IPS DF 6.9 (cell line): ENCODE data around the gene JPH3.
"Not testable (repeated sequence)": the region's sequence is repeated elsewhere in the genome, so short reads cannot be mapped to it uniquely, and the experiment has no call there.

Experiments
- DNase-seq: peaks from one replicate; pipeline ENCODE4 v3.0.0-alpha.2; 2013; ENCODE audit warnings: low read depth, low spot score
- H3K27ac ChIP-seq: one replicate; pipeline ENCODE4 v1.5.1; 2013; ENCODE audit warnings: low read length, control low read depth
- H3K27me3 ChIP-seq: 2 replicates; pipeline ENCODE4 v1.6.1; 2013; ENCODE audit warnings: mild to moderate bottlenecking, low read length; ENCODE audit not compliant: control insufficient read depth, insufficient read depth
- H3K36me3 ChIP-seq: 2 replicates; pipeline ENCODE4 v1.6.1; 2013; ENCODE audit warnings: low read length; ENCODE audit not compliant: control insufficient read depth, insufficient read depth
- H3K4me1 ChIP-seq: 2 replicates; pipeline ENCODE4 v1.6.1; 2013; ENCODE audit warnings: low read length; ENCODE audit not compliant: control insufficient read depth, insufficient read depth
- H3K4me3 ChIP-seq: 2 replicates; pipeline ENCODE4 v1.5.1; 2013; ENCODE audit warnings: mild to moderate bottlenecking, low read length
- H3K9me3 ChIP-seq: 2 replicates; pipeline ENCODE4 v1.6.1; 2013; ENCODE audit warnings: low read length, inconsistent platforms; ENCODE audit not compliant: control insufficient read depth, insufficient read depth
- WGBS: extraction: QIAGEN DNeasy Blood & Tissue Kit; methylation state at CpG from one replicate; pipeline ENCODE4 v1.1.7; 2013; ENCODE audit warnings: mixed read lengths, missing lambda C conversion rate; ENCODE audit not compliant: insufficient read length, insufficient coverage; 5-methylcytosine and 5-hydroxymethylcytosine counted together

Gene JPH3

GRCh38 chr16:87723226-87723623, 120.9 kb downstream of the JPH3 start:
- WGBS, result 100% methylated on average over 1 of the region's 12 CpGs
- Histone ChIP-seq H3K4me3 (no peak overlapping the region), H3K36me3 (peaks cover 14% of the 10 kb centered on the region), H3K27ac (no peak overlapping the region), H3K9me3 (no peaks in the 10 kb centered on the region), H3K4me1 (no peaks in the 10 kb centered on the region; the same call in 1 of the 2 replicates), H3K27me3 (no peaks in the 10 kb centered on the region)
- DNase-seq, result no peak

- no peak overlapping the region for H3K27ac ChIP-seq
- no peaks in the 10 kb centered on the region for H3K9me3 ChIP-seq
- WGBS, result no CpG with 5 or more reads among the region's 19 CpGs
- DNase-seq, result no peak
- peaks cover 18% of the 10 kb centered on the region for H3K36me3 ChIP-seq
- H3K4me3 ChIP-seq, result no peak overlapping the region
- no peaks in the 10 kb centered on the region for H3K27me3 ChIP-seq
- H3K4me1 ChIP-seq, result no peaks in the 10 kb centered on the region; the same call in 1 of the 2 replicates
These were observed 122.4 kb downstream of the JPH3 start for GRCh38 chr16:87724490-87725291.

- no peak for DNase-seq
- H3K9me3 ChIP-seq, result no peaks in the 10 kb centered on the region
- H3K4me1 ChIP-seq, result no peaks in the 10 kb centered on the region; the same call in 1 of the 2 replicates
- H3K36me3 ChIP-seq, result peaks cover 15% of the 10 kb centered on the region
- H3K27me3 ChIP-seq, result no peaks in the 10 kb centered on the region
- H3K4me3 ChIP-seq, result no peak overlapping the region
- WGBS, result no CpG with 5 or more reads among the region's 28 CpGs
- no peak overlapping the region for H3K27ac ChIP-seq
These were observed 123.4 kb downstream of the JPH3 start for GRCh38 chr16:87725596-87726235.

GRCh38 chr16:87726577-87726976, 124.3 kb downstream of the JPH3 start:
- H3K36me3 ChIP-seq, result peaks cover 13% of the 10 kb centered on the region
- not testable (repeated sequence) for H3K27me3 ChIP-seq, H3K27ac ChIP-seq, H3K9me3 ChIP-seq, H3K4me1 ChIP-seq, DNase-seq, H3K4me3 ChIP-seq
- WGBS, result no CpG with 5 or more reads among the region's 40 CpGs

- Histone ChIP-seq H3K9me3 (no peaks in the 10 kb centered on the region), H3K4me3 (no peak overlapping the region), H3K36me3 (peaks cover 12% of the 10 kb centered on the region), H3K4me1 (no peaks in the 10 kb centered on the region; the same call in 1 of the 2 replicates), H3K27me3 (no peaks in the 10 kb centered on the region), H3K27ac (no peak overlapping the region)
- no CpG with 5 or more reads among the region's 16 CpGs for WGBS
- DNase-seq, result no peak
These were observed 125.0 kb downstream of the JPH3 start for GRCh38 chr16:87727346-87727745.

- Histone ChIP-seq H3K4me1 (no peaks in the 10 kb centered on the region; the same call in 1 of the 2 replicates), H3K4me3 (no peak overlapping the region), H3K27ac (no peak overlapping the region), H3K9me3 (no peaks in the 10 kb centered on the region), H3K36me3 (peaks cover 12% of the 10 kb centered on the region), H3K27me3 (no peaks in the 10 kb centered on the region)
- DNase-seq, result no peak
- WGBS, result no CpG with 5 or more reads among the region's 12 CpGs
These were observed 125.7 kb downstream of the JPH3 start for GRCh38 chr16:87728026-87728425.

GRCh38 chr16:87729266-87729954, 127.1 kb downstream of the JPH3 start:
- Histone ChIP-seq H3K4me1 (no peaks in the 10 kb centered on the region; the same call in 1 of the 2 replicates), H3K27ac (no peak overlapping the region), H3K36me3 (peaks cover 8% of the 10 kb centered on the region), H3K4me3 (no peak overlapping the region), H3K27me3 (no peaks in the 10 kb centered on the region), H3K9me3 (no peaks in the 10 kb centered on the region)
- no peak for DNase-seq
- no CpG with 5 or more reads among the region's 17 CpGs for WGBS

GRCh38 chr16:87731607-87732006, 129.3 kb downstream of the JPH3 start:
- no peak overlapping the region for H3K4me3 ChIP-seq
- WGBS, result no CpG with 5 or more reads among the region's 13 CpGs
- no peaks in the 10 kb centered on the region for H3K27me3 ChIP-seq
- H3K36me3 ChIP-seq, result peaks cover 8% of the 10 kb centered on the region
- no peak overlapping the region for H3K27ac ChIP-seq
- H3K9me3 ChIP-seq, result no peaks in the 10 kb centered on the region
- DNase-seq, result no peak
- peaks cover 2% of the 10 kb centered on the region; the same call in 1 of the 2 replicates for H3K4me1 ChIP-seq

- DNase-seq, result no peak
- no CpG with 5 or more reads among the region's 11 CpGs for WGBS
- Histone ChIP-seq H3K9me3 (no peaks in the 10 kb centered on the region), H3K27ac (no peak overlapping the region), H3K27me3 (no peaks in the 10 kb centered on the region), H3K4me1 (0 out of 2 replicates have a peak, but pooled peaks cover 2% of the 10 kb centered on the region), H3K4me3 (no peak overlapping the region), H3K36me3 (peaks cover 8% of the 10 kb centered on the region)
These were observed 130.9 kb downstream of the JPH3 start for GRCh38 chr16:87733190-87733589.

- WGBS, result no CpG with 5 or more reads among the region's 14 CpGs
- Histone ChIP-seq H3K36me3 (peaks cover 2% of the 10 kb centered on the region; the same call in 1 of the 2 replicates), H3K9me3 (no peaks in the 10 kb centered on the region), H3K27ac (no peak overlapping the region), H3K27me3 (no peaks in the 10 kb centered on the region), H3K4me3 (no peak overlapping the region), H3K4me1 (0 out of 2 replicates have a peak, but pooled peaks cover 2% of the 10 kb centered on the region)
- no peak for DNase-seq
These were observed 132.3 kb downstream of the JPH3 start for GRCh38 chr16:87734644-87735043.
